IMR-90 (cell line): ENCODE data around the gene SYNPO2. TPM values are rescaled to one million over a fixed set of nuclear protein-coding genes. Genes with fewer than 3 reads are reported as not detected.

Source experiments
- ATAC-seq: fragments of 200-7000 bp; cut with Tn5 transposase; 2 replicates; pipeline ENCODE4 v1.9.1; 2020; ENCODE audit warnings: low read depth, mild to moderate bottlenecking, moderate library complexity
- BruUV-seq: library from RNA; stranded (reverse); fragments of 400-500 nt; replicated peaks from 2 replicates; lab custom pipeline; 2021; lab: Mats Ljungman, UMichigan
- CTCF ChIA-PET: fragments of 300-600 bp; formaldehyde crosslinking; extraction: SDS; loops from one replicate; lab custom pipeline; 2021; ENCODE audit warnings: antibody characterized with exemption; lab: Yijun Ruan, JAX
- POLR2A ChIA-PET: fragments of 300-600 bp; sonication (Branson Sonifier 250); formaldehyde crosslinking; loops from one replicate; lab custom pipeline; 2022; ENCODE audit warnings: antibody characterized with exemption; ENCODE audit not compliant: unreplicated experiment; lab: Charles Lee
- DNase-seq: peaks from one replicate; pipeline ENCODE4 v3.0.0; 2013
- H2AFZ ChIP-seq: replicated peaks from 2 replicates; pipeline ENCODE3; 2013; ENCODE audit warnings: low read length, mild to moderate bottlenecking; ENCODE audit not compliant: poor library complexity
- H2AK5ac ChIP-seq: 2 replicates; pipeline ENCODE4 v1.6.1; 2013; ENCODE audit warnings: low read depth, low read length, inconsistent platforms
- H2AK9ac ChIP-seq: replicated peaks from 2 replicates; pipeline ENCODE3; 2013; ENCODE audit warnings: mild to moderate bottlenecking, low read depth, low read length, moderate library complexity; ENCODE audit not compliant: poor library complexity
- H2BK120ac ChIP-seq: 2 replicates; pipeline ENCODE4 v1.6.1; 2013; ENCODE audit warnings: low read depth, low read length, inconsistent platforms
- H2BK15ac ChIP-seq: 3 replicates; pipeline ENCODE4 v1.6.1; 2013; ENCODE audit warnings: low read depth, low read length, inconsistent platforms
- H2BK20ac ChIP-seq: 2 replicates; pipeline ENCODE4 v1.6.1; 2013; ENCODE audit warnings: low read depth, mild to moderate bottlenecking, inconsistent platforms, low read length, moderate library complexity
- H2BK5ac ChIP-seq: 2 replicates; pipeline ENCODE4 v1.6.1; 2013; ENCODE audit warnings: mild to moderate bottlenecking, low read depth, low read length, inconsistent platforms; ENCODE audit not compliant: poor library complexity, severe bottlenecking
- H3K14ac ChIP-seq: replicated peaks from 2 replicates; pipeline ENCODE4 v1.6.1; 2013; ENCODE audit warnings: low read depth, low read length, inconsistent platforms
- H3K18ac ChIP-seq: 2 replicates; pipeline ENCODE4 v1.6.1; 2013; ENCODE audit warnings: low read depth, low read length, control low read depth
- H3K23ac ChIP-seq: 2 replicates; pipeline ENCODE4 v1.6.1; 2013; ENCODE audit warnings: low read depth, low read length, inconsistent platforms
- H3K27ac ChIP-seq: 2 replicates; pipeline ENCODE4 v1.5.1; 2013; ENCODE audit warnings: mild to moderate bottlenecking, control low read depth, low read length; ENCODE audit not compliant: insufficient read depth
- H3K27me3 ChIP-seq: 2 replicates; pipeline ENCODE4 v1.6.1; 2013; ENCODE audit warnings: low read length; ENCODE audit not compliant: control insufficient read depth, insufficient read depth
- H3K36me3 ChIP-seq: 2 replicates; pipeline ENCODE4 v1.6.1; 2013; ENCODE audit warnings: low read length, mixed read lengths; ENCODE audit not compliant: control insufficient read depth, insufficient read depth
- H3K4ac ChIP-seq: 2 replicates; pipeline ENCODE4 v1.6.1; 2013; ENCODE audit warnings: low read depth, low read length, inconsistent platforms
- H3K4me1 ChIP-seq: 2 replicates; pipeline ENCODE4 v1.6.1; 2013; ENCODE audit warnings: low read length, mixed read lengths; ENCODE audit not compliant: control insufficient read depth, insufficient read depth
- H3K4me2 ChIP-seq: 2 replicates; pipeline ENCODE4 v1.6.1; 2013; ENCODE audit warnings: low read depth, mild to moderate bottlenecking, control low read depth, low read length, moderate library complexity
- H3K4me3 ChIP-seq: 2 replicates; pipeline ENCODE4 v1.5.1; 2013; ENCODE audit warnings: low read depth, mild to moderate bottlenecking, control low read depth, low read length, moderate library complexity; ENCODE audit not compliant: insufficient read depth
- H3K56ac ChIP-seq: 2 replicates; pipeline ENCODE4 v1.6.1; 2013; ENCODE audit warnings: low read length, inconsistent platforms; ENCODE audit not compliant: insufficient read depth; ENCODE audit errors: extremely low read depth
- H3K79me1 ChIP-seq, 2 experiments: 2 replicates each; pipeline ENCODE4 v1.6.1; 2013; ENCODE audit warnings: low read length in 2 of 2, inconsistent platforms in 1 of 2, low read depth in 1 of 2
- H3K9ac ChIP-seq: 2 replicates; pipeline ENCODE4 v1.6.1; 2013; ENCODE audit warnings: low read depth, low read length, control low read depth
- H3K9me1 ChIP-seq: 2 replicates; pipeline ENCODE4 v1.6.1; 2013; ENCODE audit warnings: low read length, inconsistent platforms; ENCODE audit not compliant: insufficient read depth
- H3K9me3 ChIP-seq: 2 replicates; pipeline ENCODE4 v1.6.1; 2013; ENCODE audit warnings: low read length; ENCODE audit not compliant: control insufficient read depth, insufficient read depth
- H4K20me1 ChIP-seq: 2 replicates; pipeline ENCODE4 v1.6.1; 2013; ENCODE audit warnings: low read length, inconsistent platforms; ENCODE audit not compliant: insufficient read depth
- H4K5ac ChIP-seq: 2 replicates; pipeline ENCODE4 v1.6.1; 2013; ENCODE audit warnings: mild to moderate bottlenecking, low read depth, low read length, control low read depth
- H4K8ac ChIP-seq, 2 experiments: 2 replicates each; pipeline ENCODE4 v1.6.1; 2013; ENCODE audit warnings: low read depth in 2 of 2, low read length in 2 of 2, control low read depth in 1 of 2, inconsistent platforms in 1 of 2
- H4K91ac ChIP-seq: 2 replicates; pipeline ENCODE4 v1.6.1; 2013; ENCODE audit warnings: low read depth, low read length, inconsistent platforms; ENCODE audit not compliant: insufficient read depth
- BHLHE40 ChIP-seq: fragments of 150-350 bp; IDR thresholded peaks from 2 replicates; pipeline ENCODE4 v1.6.1; 2016; ENCODE audit warnings: mild to moderate bottlenecking, low read depth, low read length
- CEBPB ChIP-seq: IDR thresholded peaks from 2 replicates; pipeline ENCODE4 v1.6.1; 2012; ENCODE audit warnings: low read depth, low read length, improper control_type of control experiment
- CHD1 ChIP-seq: IDR thresholded peaks from 2 replicates; pipeline ENCODE4 v1.6.1; 2012; ENCODE audit warnings: low read depth, low read length, improper control_type of control experiment
- FOS ChIP-seq: fragments of 150-350 bp; IDR thresholded peaks from 2 replicates; pipeline ENCODE4 v1.6.1; 2016; ENCODE audit warnings: low read depth, low read length
- MAFK ChIP-seq: IDR thresholded peaks from 2 replicates; pipeline ENCODE4 v1.6.1; 2012; ENCODE audit warnings: low read depth, low read length, improper control_type of control experiment
- MAZ ChIP-seq: IDR thresholded peaks from 2 replicates; pipeline ENCODE4 v1.6.1; 2012; ENCODE audit warnings: low read depth, mild to moderate bottlenecking, low read length, improper control_type of control experiment, moderate library complexity, borderline replicate concordance
- POLR2A ChIP-seq: IDR thresholded peaks from 2 replicates; pipeline ENCODE4 v1.6.1; 2012; ENCODE audit warnings: mild to moderate bottlenecking, low read depth, low read length
- RAD21 ChIP-seq: IDR thresholded peaks from 2 replicates; pipeline ENCODE4 v1.6.1; 2012; ENCODE audit warnings: low read length, improper control_type of control experiment
- SMC3 ChIP-seq: fragments of 150-350 bp; IDR thresholded peaks from 2 replicates; pipeline ENCODE4 v1.6.1; 2016; ENCODE audit warnings: low read depth, mild to moderate bottlenecking, antibody characterized with exemption, low read length, moderate library complexity
- WGBS, 2 experiments: methylation state at CpG; one replicate each; pipeline versions ENCODE4 v1.1.5 to v1.1.7; 2013; ENCODE audit warnings: missing lambda C conversion rate in 2 of 2; ENCODE audit not compliant: insufficient read length in 1 of 2; ENCODE audit errors: extremely low coverage in 2 of 2; 5-methylcytosine and 5-hydroxymethylcytosine counted together
- dilution Hi-C: fragments of 300-500 bp; cut with HindIII; formaldehyde crosslinking; loops from one replicate; pipeline ENCODE4 v1.14.3; 2018; ENCODE audit warnings: low sequenced_read_pairs; ENCODE audit not compliant: unreplicated experiment
- in situ Hi-C: fragments of 300-500 bp; cut with MboI; formaldehyde crosslinking; loops from 3 replicates; pipeline ENCODE4 v1.14.3; 2019; ENCODE audit warnings: low sequenced_read_pairs, inconsistent platforms, mixed read lengths
- intact Hi-C: fragments of 100-400 bp; cut with micrococcal nuclease; formaldehyde crosslinking; loops from 2 replicates; pipeline ENCODE4 v1.10.0; 2022
- polyA plus RNA-seq, 3 experiments: library from polyadenylated mRNA; depleted of rRNA; stranded (reverse); fragments of >200 nt; gene quantifications; 2 replicates each; pipeline ENCODE4 v1.2.3, GENCODE V29; 2012; ENCODE audit warnings: low replicate concordance in 1 of 3
- total RNA-seq: library from RNA; depleted of rRNA; stranded (reverse); fragments of >200 nt; gene quantifications from 2 replicates; pipeline ENCODE4 v1.2.3, GENCODE V29; 2012
- TF ChIP-seq, protein P1 (sequence below): fragments of 150-350 bp; IDR thresholded peaks from 2 replicates; pipeline ENCODE4 v1.6.1; 2017; ENCODE audit warnings: mild to moderate bottlenecking, antibody characterized with exemption, low read length, low read depth
- TF ChIP-seq, protein P2 (sequence below): conservative IDR thresholded peaks from 2 replicates; pipeline ENCODE4 v1.5.1; 2012; ENCODE audit warnings: mild to moderate bottlenecking, low read depth, low read length, improper control_type of control experiment
- TF ChIP-seq, protein P3 (sequence below): fragments of 150-350 bp; IDR thresholded peaks from 2 replicates; pipeline ENCODE4 v1.6.1; 2016; ENCODE audit warnings: low read depth, mild to moderate bottlenecking, low read length, moderate library complexity, borderline replicate concordance

The SYNPO2 gene
- total and polyA plus RNA-seq, 2 of the 4 experiments (the other 2 are of a cell fraction), result 0.99 to 1.8 TPM

DNA sequence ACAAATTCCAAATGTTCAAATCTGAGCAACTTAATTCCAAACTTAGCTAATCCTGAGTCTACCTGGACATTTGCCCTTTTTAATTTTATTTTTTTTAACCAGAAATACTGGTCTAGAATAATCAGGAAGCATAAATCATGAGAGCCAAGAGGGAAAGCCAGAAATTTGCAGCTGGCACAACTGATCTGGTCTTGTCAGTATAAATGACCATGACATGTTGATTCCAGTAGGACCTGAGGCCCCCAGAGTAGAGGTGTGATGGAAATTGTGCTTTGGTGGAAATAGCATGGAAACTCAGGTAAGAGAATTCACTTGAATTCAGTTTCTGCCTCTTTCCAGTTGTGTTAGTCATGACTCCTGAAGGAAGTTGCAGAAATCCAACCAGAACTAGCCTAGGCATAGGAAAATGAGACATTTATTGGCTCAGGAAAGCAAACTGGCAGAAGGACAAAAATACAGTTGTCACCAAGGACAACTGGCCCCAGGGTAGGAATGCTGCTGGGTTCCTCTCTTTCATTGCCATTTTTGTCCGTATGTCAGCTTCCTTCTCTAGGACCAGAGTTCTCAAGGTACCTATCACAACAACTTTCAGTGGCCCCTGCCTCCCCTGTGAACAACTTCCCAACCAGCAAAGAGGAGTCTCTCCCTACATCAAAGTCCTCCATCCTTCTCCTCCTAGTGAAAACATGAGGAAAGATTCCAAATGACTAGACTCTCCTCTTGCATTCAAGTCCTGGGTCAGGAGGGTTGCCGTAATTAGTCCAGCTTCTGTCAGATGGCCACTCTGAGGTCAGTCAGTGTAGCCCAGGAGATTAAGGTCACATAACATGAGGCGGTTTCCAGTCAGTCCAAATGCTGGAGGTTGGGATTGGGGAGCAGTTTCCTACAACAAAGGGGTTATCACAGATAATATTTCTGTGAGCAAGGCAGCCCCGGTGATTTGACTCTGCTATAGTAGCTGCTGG, 217.7 kb downstream of the SYNPO2 start (continued):
- TF ChIP-seq CHD1, result no peak
- no peak for TF ChIP-seq SMC3
- TF ChIP-seq BHLHE40, result no peak

DNA sequence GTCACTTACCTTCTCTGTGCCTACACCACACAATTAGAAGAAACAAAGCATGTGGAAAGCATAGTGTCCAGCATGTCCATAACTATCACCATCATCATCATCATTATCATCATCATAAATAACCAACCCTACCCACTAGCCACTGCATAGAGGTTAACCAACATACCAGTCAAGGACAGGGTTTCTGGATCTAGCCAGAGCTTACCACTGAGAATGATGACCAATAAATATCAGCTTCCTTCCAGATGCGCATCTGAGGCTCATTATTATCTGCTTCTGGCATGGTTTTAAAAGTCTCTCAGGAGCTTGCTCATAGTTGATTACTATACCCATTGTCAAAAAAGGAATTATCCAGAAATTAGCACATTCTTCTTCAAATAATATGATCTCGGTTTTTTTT, 221.5 kb downstream of the SYNPO2 start:
- no peak for DNase-seq
- H3K9me1 ChIP-seq, result peaks cover 8% of the 10 kb centered on the region; the same call in 1 of the 2 replicates
- peaks cover 11% of the 10 kb centered on the region; the same call in 1 of the 2 replicates for H3K4me1 ChIP-seq
- no peak overlapping the region for H3K14ac ChIP-seq
- peak overlapping the region; percentile 65; the same call in 2 of the 3 replicates for H2BK15ac ChIP-seq
- BruUV-seq, result no TSS peak
- H3K27me3 ChIP-seq, result no peaks in the 10 kb centered on the region
- ChIA-PET CTCF (no interaction called here), POLR2A (no interaction called here)
- H3K4me3 ChIP-seq, result no peak overlapping the region
- H2BK5ac ChIP-seq, result no peak overlapping the region
- peak overlapping the region; percentile 49 for H2AK5ac ChIP-seq
- no peaks in the 10 kb centered on the region for H4K20me1 ChIP-seq
- intact Hi-C loops, result no loop called here
- no peak overlapping the region for H2AFZ ChIP-seq
- H3K79me1 ChIP-seq, result 0 out of 4 replicates have a peak, but pooled peaks cover 0 to 2% of the 10 kb centered on the region in 2 experiments
- H3K4me2 ChIP-seq, result no peak overlapping the region
- H3K27ac ChIP-seq, result no peak overlapping the region
- ATAC-seq, result no peak
- in situ Hi-C loops, result no loop called here
- no peak overlapping the region for H2BK20ac ChIP-seq
- H3K4ac ChIP-seq, result peak overlapping the region; percentile 31; the same call in 1 of the 2 replicates
- H4K91ac ChIP-seq, result no peak overlapping the region
- TF ChIP-seq MAZ, result no peak
- TF ChIP-seq, protein P1, sequence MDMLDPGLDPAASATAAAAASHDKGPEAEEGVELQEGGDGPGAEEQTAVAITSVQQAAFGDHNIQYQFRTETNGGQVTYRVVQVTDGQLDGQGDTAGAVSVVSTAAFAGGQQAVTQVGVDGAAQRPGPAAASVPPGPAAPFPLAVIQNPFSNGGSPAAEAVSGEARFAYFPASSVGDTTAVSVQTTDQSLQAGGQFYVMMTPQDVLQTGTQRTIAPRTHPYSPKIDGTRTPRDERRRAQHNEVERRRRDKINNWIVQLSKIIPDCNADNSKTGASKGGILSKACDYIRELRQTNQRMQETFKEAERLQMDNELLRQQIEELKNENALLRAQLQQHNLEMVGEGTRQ, result no peak
- TF ChIP-seq, protein P2, sequence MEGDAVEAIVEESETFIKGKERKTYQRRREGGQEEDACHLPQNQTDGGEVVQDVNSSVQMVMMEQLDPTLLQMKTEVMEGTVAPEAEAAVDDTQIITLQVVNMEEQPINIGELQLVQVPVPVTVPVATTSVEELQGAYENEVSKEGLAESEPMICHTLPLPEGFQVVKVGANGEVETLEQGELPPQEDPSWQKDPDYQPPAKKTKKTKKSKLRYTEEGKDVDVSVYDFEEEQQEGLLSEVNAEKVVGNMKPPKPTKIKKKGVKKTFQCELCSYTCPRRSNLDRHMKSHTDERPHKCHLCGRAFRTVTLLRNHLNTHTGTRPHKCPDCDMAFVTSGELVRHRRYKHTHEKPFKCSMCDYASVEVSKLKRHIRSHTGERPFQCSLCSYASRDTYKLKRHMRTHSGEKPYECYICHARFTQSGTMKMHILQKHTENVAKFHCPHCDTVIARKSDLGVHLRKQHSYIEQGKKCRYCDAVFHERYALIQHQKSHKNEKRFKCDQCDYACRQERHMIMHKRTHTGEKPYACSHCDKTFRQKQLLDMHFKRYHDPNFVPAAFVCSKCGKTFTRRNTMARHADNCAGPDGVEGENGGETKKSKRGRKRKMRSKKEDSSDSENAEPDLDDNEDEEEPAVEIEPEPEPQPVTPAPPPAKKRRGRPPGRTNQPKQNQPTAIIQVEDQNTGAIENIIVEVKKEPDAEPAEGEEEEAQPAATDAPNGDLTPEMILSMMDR, result no peak
- TF ChIP-seq, protein P3, sequence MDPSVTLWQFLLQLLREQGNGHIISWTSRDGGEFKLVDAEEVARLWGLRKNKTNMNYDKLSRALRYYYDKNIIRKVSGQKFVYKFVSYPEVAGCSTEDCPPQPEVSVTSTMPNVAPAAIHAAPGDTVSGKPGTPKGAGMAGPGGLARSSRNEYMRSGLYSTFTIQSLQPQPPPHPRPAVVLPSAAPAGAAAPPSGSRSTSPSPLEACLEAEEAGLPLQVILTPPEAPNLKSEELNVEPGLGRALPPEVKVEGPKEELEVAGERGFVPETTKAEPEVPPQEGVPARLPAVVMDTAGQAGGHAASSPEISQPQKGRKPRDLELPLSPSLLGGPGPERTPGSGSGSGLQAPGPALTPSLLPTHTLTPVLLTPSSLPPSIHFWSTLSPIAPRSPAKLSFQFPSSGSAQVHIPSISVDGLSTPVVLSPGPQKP, result no peak
- TF ChIP-seq POLR2A, result no peak
- TF ChIP-seq MAFK, result no peak
- no peak for TF ChIP-seq RAD21
- TF ChIP-seq SMC3, result no peak
- TF ChIP-seq CEBPB, result no peak
- no peak for TF ChIP-seq FOS
- TF ChIP-seq CHD1, result no peak
- no peak overlapping the region for H3K9ac ChIP-seq
- no peak overlapping the region for H4K8ac ChIP-seq
- no peaks in the 10 kb centered on the region for H3K9me3 ChIP-seq
- H2BK120ac ChIP-seq, result peak overlapping the region; percentile 40; the same call in 1 of the 2 replicates
- H3K56ac ChIP-seq, result no peak overlapping the region
- H2AK9ac ChIP-seq, result no peak overlapping the region
- no peak overlapping the region for H4K5ac ChIP-seq
- H3K36me3 ChIP-seq, result no peaks in the 10 kb centered on the region
- H3K23ac ChIP-seq, result no peak overlapping the region
- WGBS, 2 experiments, result 80% methylated on average over 1 of the region's 2 CpGs; no CpG with 5 or more reads in 1 of the 2 experiments
- dilution Hi-C loops, result no loop called here
- peak overlapping the region; percentile 41; the same call in 1 of the 2 replicates for H3K18ac ChIP-seq
